WTC11 (cell line): ENCODE data around the gene IL10RB.

Experiments
- MXD4 ChIP-seq: fragments of 250-450 bp; sonication (Bioruptor Pico); IDR thresholded peaks from 2 replicates; pipeline ENCODE4 v1.8.0; 2021; ENCODE audit warnings: mild to moderate bottlenecking, moderate library complexity, borderline replicate concordance
- RELA ChIP-seq: sonication (generic); formaldehyde crosslinking; IDR thresholded peaks from 2 replicates; pipeline ENCODE4 v1.8.1; 2022; ENCODE audit warnings: missing genetic modification reagents, mild to moderate bottlenecking, borderline replicate concordance
- SMAD3 ChIP-seq: sonication (generic); formaldehyde crosslinking; IDR thresholded peaks from 2 replicates; pipeline ENCODE4 v1.8.0; 2022; ENCODE audit warnings: missing genetic modification reagents, mild to moderate bottlenecking, borderline replicate concordance
- TF ChIP-seq, protein P1 (sequence below): sonication (generic); formaldehyde crosslinking; IDR thresholded peaks from 2 replicates; pipeline ENCODE4 v1.8.0; 2022; ENCODE audit warnings: mild to moderate bottlenecking, missing genetic modification reagents
- TF ChIP-seq, protein P2 (sequence below): fragments of 200-600 bp; IDR thresholded peaks from 2 replicates; pipeline ENCODE4 v1.8.0; 2022; ENCODE audit warnings: antibody characterized with exemption
- TF ChIP-seq, protein P3 (sequence below): sonication (generic); formaldehyde crosslinking; IDR thresholded peaks from 2 replicates; pipeline ENCODE4 v1.8.0; 2022; ENCODE audit warnings: missing genetic modification reagents

DNA sequence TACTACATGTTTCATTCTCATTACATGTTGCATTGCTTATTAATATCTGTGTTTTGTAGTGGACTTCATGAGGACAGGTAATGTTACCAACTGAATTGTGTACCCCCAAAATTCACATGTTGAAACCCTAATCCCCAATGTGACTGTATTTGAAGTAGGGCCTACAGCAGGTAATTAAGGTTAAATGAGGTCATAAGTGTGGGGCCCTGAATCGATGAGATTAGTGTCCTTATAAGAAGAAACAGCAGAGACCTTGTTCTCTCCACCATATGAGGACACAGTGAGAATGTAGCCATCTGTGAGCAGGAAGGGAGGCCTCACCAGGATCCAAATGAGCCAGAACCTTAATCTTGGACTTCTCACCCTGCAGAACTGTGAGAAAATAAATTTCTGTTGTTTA, 43.6 kb downstream of the IL10RB start:
- TF ChIP-seq, protein P1, sequence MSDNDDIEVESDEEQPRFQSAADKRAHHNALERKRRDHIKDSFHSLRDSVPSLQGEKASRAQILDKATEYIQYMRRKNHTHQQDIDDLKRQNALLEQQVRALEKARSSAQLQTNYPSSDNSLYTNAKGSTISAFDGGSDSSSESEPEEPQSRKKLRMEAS (CRISPR knock-in tag): no peak
- TF ChIP-seq, protein P2, sequence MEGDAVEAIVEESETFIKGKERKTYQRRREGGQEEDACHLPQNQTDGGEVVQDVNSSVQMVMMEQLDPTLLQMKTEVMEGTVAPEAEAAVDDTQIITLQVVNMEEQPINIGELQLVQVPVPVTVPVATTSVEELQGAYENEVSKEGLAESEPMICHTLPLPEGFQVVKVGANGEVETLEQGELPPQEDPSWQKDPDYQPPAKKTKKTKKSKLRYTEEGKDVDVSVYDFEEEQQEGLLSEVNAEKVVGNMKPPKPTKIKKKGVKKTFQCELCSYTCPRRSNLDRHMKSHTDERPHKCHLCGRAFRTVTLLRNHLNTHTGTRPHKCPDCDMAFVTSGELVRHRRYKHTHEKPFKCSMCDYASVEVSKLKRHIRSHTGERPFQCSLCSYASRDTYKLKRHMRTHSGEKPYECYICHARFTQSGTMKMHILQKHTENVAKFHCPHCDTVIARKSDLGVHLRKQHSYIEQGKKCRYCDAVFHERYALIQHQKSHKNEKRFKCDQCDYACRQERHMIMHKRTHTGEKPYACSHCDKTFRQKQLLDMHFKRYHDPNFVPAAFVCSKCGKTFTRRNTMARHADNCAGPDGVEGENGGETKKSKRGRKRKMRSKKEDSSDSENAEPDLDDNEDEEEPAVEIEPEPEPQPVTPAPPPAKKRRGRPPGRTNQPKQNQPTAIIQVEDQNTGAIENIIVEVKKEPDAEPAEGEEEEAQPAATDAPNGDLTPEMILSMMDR: no peak
- TF ChIP-seq SMAD3 (CRISPR knock-in tag): no peak
- no peak for TF ChIP-seq RELA
- TF ChIP-seq MXD4 (CRISPR knock-in tag): no peak
- TF ChIP-seq, protein P3, sequence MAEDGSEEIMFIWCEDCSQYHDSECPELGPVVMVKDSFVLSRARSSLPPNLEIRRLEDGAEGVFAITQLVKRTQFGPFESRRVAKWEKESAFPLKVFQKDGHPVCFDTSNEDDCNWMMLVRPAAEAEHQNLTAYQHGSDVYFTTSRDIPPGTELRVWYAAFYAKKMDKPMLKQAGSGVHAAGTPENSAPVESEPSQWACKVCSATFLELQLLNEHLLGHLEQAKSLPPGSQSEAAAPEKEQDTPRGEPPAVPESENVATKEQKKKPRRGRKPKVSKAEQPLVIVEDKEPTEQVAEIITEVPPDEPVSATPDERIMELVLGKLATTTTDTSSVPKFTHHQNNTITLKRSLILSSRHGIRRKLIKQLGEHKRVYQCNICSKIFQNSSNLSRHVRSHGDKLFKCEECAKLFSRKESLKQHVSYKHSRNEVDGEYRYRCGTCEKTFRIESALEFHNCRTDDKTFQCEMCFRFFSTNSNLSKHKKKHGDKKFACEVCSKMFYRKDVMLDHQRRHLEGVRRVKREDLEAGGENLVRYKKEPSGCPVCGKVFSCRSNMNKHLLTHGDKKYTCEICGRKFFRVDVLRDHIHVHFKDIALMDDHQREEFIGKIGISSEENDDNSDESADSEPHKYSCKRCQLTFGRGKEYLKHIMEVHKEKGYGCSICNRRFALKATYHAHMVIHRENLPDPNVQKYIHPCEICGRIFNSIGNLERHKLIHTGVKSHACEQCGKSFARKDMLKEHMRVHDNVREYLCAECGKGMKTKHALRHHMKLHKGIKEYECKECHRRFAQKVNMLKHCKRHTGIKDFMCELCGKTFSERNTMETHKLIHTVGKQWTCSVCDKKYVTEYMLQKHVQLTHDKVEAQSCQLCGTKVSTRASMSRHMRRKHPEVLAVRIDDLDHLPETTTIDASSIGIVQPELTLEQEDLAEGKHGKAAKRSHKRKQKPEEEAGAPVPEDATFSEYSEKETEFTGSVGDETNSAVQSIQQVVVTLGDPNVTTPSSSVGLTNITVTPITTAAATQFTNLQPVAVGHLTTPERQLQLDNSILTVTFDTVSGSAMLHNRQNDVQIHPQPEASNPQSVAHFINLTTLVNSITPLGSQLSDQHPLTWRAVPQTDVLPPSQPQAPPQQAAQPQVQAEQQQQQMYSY (CRISPR knock-in tag): no peak
